Measurements from ENCODE around the gene ORMDL2. TPM values are rescaled to one million over a fixed set of nuclear protein-coding genes. Genes with fewer than 3 reads are reported as not detected.

Gene ORMDL2
- total RNA-seq, 2 donors from 2014 or later = 59.3 to 93.3 TPM

DNA sequence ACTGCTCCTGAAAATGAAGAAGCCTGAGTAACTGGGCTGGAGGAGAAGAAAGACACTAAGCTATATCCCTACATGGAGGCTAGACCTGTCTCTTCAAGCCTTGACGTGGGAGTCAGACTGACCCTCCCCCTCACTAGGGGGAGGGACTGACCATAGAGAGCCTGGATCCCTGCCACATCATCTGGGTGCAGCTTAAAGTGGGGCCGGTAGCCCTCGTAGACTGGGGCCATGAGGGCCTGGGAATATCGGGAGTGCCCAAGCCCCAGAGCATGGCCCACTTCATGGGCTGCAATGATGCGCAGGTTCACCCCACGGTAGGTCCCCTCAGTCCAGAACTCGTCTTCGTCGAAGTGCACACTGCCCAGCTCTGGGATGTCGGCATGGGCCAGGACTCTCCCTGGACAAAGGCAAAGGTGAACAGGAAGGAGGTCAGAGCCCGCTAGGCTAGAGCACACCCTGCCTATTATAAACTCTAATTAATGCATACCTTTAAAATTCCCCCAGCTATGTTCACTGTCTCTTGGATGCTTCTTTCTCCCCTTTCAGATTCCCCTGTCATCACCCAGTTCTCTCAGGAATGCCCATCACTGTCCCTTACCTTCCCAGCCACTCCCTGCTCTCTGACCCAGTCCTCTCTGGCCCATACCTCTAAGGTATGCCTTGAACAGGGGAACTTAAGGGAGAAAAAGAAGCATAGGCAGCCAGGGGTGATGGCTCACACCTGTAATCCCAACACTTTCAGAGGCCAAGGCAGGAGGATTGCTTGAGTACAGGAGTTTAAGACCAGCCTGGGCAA lies 21.7 kb downstream of the ORMDL2 start:
- intact Hi-C loops (cut with DNase I) = no loop called here
- Histone ChIP-seq H3K27me3 (no peaks in the 10 kb centered on the region), H3K9ac (ENCODE audit: low read depth in 2 of 2, low read length in 2 of 2) (no peak overlapping the region), H3K4me1 (no peaks in the 10 kb centered on the region), H3K27ac (no peak overlapping the region), H3K4me3 (no peak overlapping the region), H3K9me3 (no peaks in the 10 kb centered on the region), H3K36me3 (no peaks in the 10 kb centered on the region)
- DNase-seq = no peak
- no peak for TF ChIP-seq CTCF (IDR thresholded peaks at IDR 0.05)

GRCh38 chr12:55840581-55841351 lies 22.9 kb downstream of the ORMDL2 start:
- H3K9ac ChIP-seq (ENCODE audit: low read depth in 2 of 2, low read length in 2 of 2) = no peak overlapping the region
- no peak for DNase-seq
- no peak for TF ChIP-seq CTCF (IDR thresholded peaks at IDR 0.05)

DNA sequence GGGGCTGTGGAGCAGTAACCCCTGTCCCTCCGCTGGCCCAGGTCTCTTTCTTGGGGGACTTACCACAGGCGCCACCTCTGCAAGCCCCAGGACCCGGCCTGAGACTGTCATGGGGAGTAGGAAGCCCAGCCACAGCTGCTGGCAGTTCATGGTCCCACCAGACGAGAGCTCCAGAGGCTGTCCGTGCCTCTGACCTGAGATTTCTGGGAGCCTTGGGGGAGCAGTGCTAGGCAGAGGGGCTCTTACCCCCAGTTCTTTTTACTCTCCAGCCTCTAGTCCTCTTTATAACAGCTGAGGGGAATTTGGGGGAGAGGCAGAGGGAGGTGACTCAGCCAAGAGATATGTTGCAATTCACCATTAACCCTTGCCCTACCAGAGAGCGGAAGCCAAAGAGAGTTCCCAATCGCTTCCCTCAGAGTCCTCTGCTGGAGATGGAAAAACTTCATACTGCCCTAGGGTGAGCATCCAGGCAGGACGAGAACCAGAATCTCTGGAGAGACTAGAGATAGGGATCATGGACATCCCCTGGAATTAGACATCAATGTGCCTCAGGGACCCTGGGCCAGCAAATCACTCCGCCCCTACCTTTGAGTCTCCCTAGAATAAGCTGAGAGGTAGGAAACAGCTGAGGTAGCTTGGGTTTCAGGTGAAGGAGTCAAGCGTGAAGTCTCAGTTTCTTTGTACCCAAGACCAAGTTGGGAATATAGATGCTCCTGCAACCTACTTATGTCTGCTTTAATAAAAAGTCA lies 25.0 kb downstream of the ORMDL2 start, which contains the start of gene MMP19:
MMP19 (minus strand) TSS at position 256 of the 749 bp plus-strand sequence; CDS start at position 150, 106 bp downstream.
- Histone ChIP-seq H3K9ac (ENCODE audit: low read depth in 2 of 2, low read length in 2 of 2) (peak within 1 kb of the TSS; percentile 32 to 71), H3K36me3 (no peaks in the 10 kb centered on the region), H3K9me3 (no peaks in the 10 kb centered on the region), H3K27me3 (no peaks in the 10 kb centered on the region), H3K4me1 (no peaks in the 10 kb centered on the region), H3K4me3 (peak within 1 kb of the TSS; percentile 19), H3K27ac (peak within 1 kb of the TSS; percentile 47)
- intact Hi-C loops (cut with DNase I) = no loop called here
- TF ChIP-seq CTCF (IDR thresholded peaks at IDR 0.05) = no peak
- DNase-seq = no peak

More at GRCh38 chr12:55840581-55841351, 22.9 kb downstream of the ORMDL2 start:
- no peak overlapping the region for H3K27ac ChIP-seq
- intact Hi-C loops (cut with DNase I) = no loop called here
- no peak overlapping the region for H3K4me3 ChIP-seq
- H3K9me3 ChIP-seq = no peaks in the 10 kb centered on the region
- H3K4me1 ChIP-seq = no peaks in the 10 kb centered on the region
- no peaks in the 10 kb centered on the region for H3K36me3 ChIP-seq
- no peaks in the 10 kb centered on the region for H3K27me3 ChIP-seq

DNA sequence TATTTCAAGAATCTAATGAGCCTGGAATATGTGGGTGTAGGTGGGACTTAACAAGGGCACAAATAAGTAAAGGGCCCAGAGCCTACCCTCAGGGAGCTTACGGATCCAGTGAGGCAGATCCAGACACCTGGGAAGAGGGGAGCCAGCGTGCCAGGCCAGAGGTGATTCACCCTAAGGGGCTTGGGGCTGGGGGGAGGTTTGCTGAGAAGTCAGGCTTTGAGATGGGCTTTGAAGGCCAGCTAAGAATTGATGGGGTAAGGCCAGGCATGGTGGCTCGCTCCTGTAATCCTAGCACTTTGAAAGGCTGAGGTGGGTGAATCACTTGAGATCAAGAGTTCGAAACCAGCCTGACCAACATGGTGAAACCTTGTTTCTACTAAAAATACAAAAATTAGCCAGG lies 25.6 kb downstream of the ORMDL2 start:
- Histone ChIP-seq H3K27me3 (no peaks in the 10 kb centered on the region), H3K4me1 (no peaks in the 10 kb centered on the region), H3K27ac (peak overlapping the region; percentile 47), H3K36me3 (no peaks in the 10 kb centered on the region), H3K9ac (ENCODE audit: low read depth in 2 of 2, low read length in 2 of 2) (no peak overlapping the region), H3K4me3 (no peak overlapping the region), H3K9me3 (no peaks in the 10 kb centered on the region)
- TF ChIP-seq CTCF (IDR thresholded peaks at IDR 0.05) = no peak
- DNase-seq = no peak
- intact Hi-C loops (cut with DNase I) = no loop called here

GRCh38 chr12:55844961-55845360 lies 27.1 kb downstream of the ORMDL2 start:
- Histone ChIP-seq H3K9ac (ENCODE audit: low read depth in 2 of 2, low read length in 2 of 2) (no peak overlapping the region), H3K36me3 (no peaks in the 10 kb centered on the region), H3K4me1 (no peaks in the 10 kb centered on the region), H3K9me3 (no peaks in the 10 kb centered on the region), H3K27me3 (no peaks in the 10 kb centered on the region), H3K27ac (no peak overlapping the region), H3K4me3 (no peak overlapping the region)
- intact Hi-C loops (cut with DNase I) = no loop called here
- DNase-seq = no peak
- no peak for TF ChIP-seq CTCF (IDR thresholded peaks at IDR 0.05)

All from colonic mucosa (tissue), 4 donors.